ENCODE results near the gene C1orf159. TPM values are rescaled to one million over a fixed set of nuclear protein-coding genes. Genes with fewer than 3 reads are reported as not detected.
"Not testable (repeated sequence)": the region's sequence is repeated elsewhere in the genome, so short reads cannot be mapped to it uniquely, and the experiment has no call there.

Gene C1orf159
- total RNA-seq, 2 donors from 2014 or later, result 23.1 to 29.5 TPM

- peaks cover 30% of the 10 kb centered on the region for H3K36me3 Mint-ChIP-seq (ENCODE audit: low read depth)
- Histone ChIP-seq H3K27ac (ENCODE audit: low read depth, low read length) (no peak overlapping the region), H3K9ac (ENCODE audit: extremely low read depth, low read length, poor library complexity, severe bottlenecking) (no peak overlapping the region), H3K36me3 (ENCODE audit: control insufficient read depth, insufficient read depth, low read length) (no peaks in the 10 kb centered on the region), H3K4me3 (ENCODE audit: low read length) (no peak overlapping the region), H3K27me3 (ENCODE audit: control insufficient read depth, insufficient read depth, low read length, poor library complexity, severe bottlenecking) (no peaks in the 10 kb centered on the region), H3K9me3 (ENCODE audit: control insufficient read depth, low read length) (peaks cover 39% of the 10 kb centered on the region), H3K4me1 (ENCODE audit: control insufficient read depth, insufficient read depth, low read length) (no peaks in the 10 kb centered on the region)
- no peaks in the 10 kb centered on the region for H3K4me1 Mint-ChIP-seq
- no peak for TF ChIP-seq CTCF (conservative IDR thresholded peaks at IDR 0.05)
- 94 to 97% methylated on average over 7 to 18 of the region's 18 CpGs for WGBS, 2 experiments (ENCODE audit: insufficient coverage in 1 of 2, insufficient read length in 1 of 2)
- H3K4me3 Mint-ChIP-seq, result no peak overlapping the region
- H3K27me3 Mint-ChIP-seq (ENCODE audit: insufficient read depth), result peaks cover 14% of the 10 kb centered on the region
- H3K27ac Mint-ChIP-seq, result no peak overlapping the region
- H3K9me3 Mint-ChIP-seq, result peaks cover 48% of the 10 kb centered on the region
- no peak for DNase-seq
These were observed 17.0 kb downstream of the C1orf159 start for GRCh38 chr1:1098681-1099421.

GRCh38 chr1:1096136-1096535, 19.8 kb downstream of the C1orf159 start:
- H3K36me3 Mint-ChIP-seq (ENCODE audit: low read depth), result peaks cover 14% of the 10 kb centered on the region
- WGBS, 2 experiments (ENCODE audit: insufficient coverage in 1 of 2, insufficient read length in 1 of 2), result 96 to 100% methylated on average over 2 to 5 of the region's 5 CpGs
- peaks cover 35% of the 10 kb centered on the region for H3K9me3 ChIP-seq (ENCODE audit: control insufficient read depth, low read length)
- not testable (repeated sequence) for DNase-seq; H3K36me3 ChIP-seq (ENCODE audit: control insufficient read depth, insufficient read depth, low read length); H3K4me3 ChIP-seq (ENCODE audit: low read length); H3K27ac ChIP-seq (ENCODE audit: low read depth, low read length); H3K27me3 ChIP-seq (ENCODE audit: control insufficient read depth, insufficient read depth, low read length, poor library complexity, severe bottlenecking); H3K9ac ChIP-seq (ENCODE audit: extremely low read depth, low read length, poor library complexity, severe bottlenecking); H3K4me1 Mint-ChIP-seq; H3K4me1 ChIP-seq (ENCODE audit: control insufficient read depth, insufficient read depth, low read length); H3K4me3 Mint-ChIP-seq; H3K27ac Mint-ChIP-seq
- peaks cover 11% of the 10 kb centered on the region for H3K27me3 Mint-ChIP-seq (ENCODE audit: insufficient read depth)
- H3K9me3 Mint-ChIP-seq, result peaks cover 37% of the 10 kb centered on the region

- Histone ChIP-seq H3K36me3 (ENCODE audit: control insufficient read depth, insufficient read depth, low read length) (no peaks in the 10 kb centered on the region), H3K27ac (ENCODE audit: low read depth, low read length) (no peak overlapping the region), H3K9ac (ENCODE audit: extremely low read depth, low read length, poor library complexity, severe bottlenecking) (no peak overlapping the region), H3K4me3 (ENCODE audit: low read length) (no peak overlapping the region), H3K27me3 (ENCODE audit: control insufficient read depth, insufficient read depth, low read length, poor library complexity, severe bottlenecking) (no peaks in the 10 kb centered on the region), H3K9me3 (ENCODE audit: control insufficient read depth, low read length) (peaks cover 24% of the 10 kb centered on the region), H3K4me1 (ENCODE audit: control insufficient read depth, insufficient read depth, low read length) (no peaks in the 10 kb centered on the region)
- TF ChIP-seq CTCF (conservative IDR thresholded peaks at IDR 0.05), result no peak
- Mint-ChIP-seq H3K27me3 (ENCODE audit: insufficient read depth) (peaks cover 11% of the 10 kb centered on the region), H3K36me3 (ENCODE audit: low read depth) (peaks cover 8% of the 10 kb centered on the region), H3K27ac (no peak overlapping the region), H3K9me3 (peaks cover 29% of the 10 kb centered on the region), H3K4me1 (no peaks in the 10 kb centered on the region), H3K4me3 (no peak overlapping the region)
- no peak for DNase-seq
- 92 to 96% methylated on average over 5 to 6 of the region's 7 CpGs for WGBS, 2 experiments (ENCODE audit: insufficient coverage in 1 of 2, insufficient read length in 1 of 2)
These were observed 20.9 kb downstream of the C1orf159 start for GRCh38 chr1:1094981-1095380.

- Mint-ChIP-seq H3K36me3 (ENCODE audit: low read depth) (peaks cover 8% of the 10 kb centered on the region), H3K4me3 (no peak overlapping the region), H3K27ac (no peak overlapping the region), H3K9me3 (peaks cover 21% of the 10 kb centered on the region), H3K27me3 (ENCODE audit: insufficient read depth) (peaks cover 3% of the 10 kb centered on the region), H3K4me1 (no peaks in the 10 kb centered on the region)
- Histone ChIP-seq H3K27ac (ENCODE audit: low read depth, low read length) (no peak overlapping the region), H3K9me3 (ENCODE audit: control insufficient read depth, low read length) (peaks cover 10% of the 10 kb centered on the region), H3K4me3 (ENCODE audit: low read length) (no peak overlapping the region), H3K36me3 (ENCODE audit: control insufficient read depth, insufficient read depth, low read length) (no peaks in the 10 kb centered on the region), H3K9ac (ENCODE audit: extremely low read depth, low read length, poor library complexity, severe bottlenecking) (no peak overlapping the region), H3K27me3 (ENCODE audit: control insufficient read depth, insufficient read depth, low read length, poor library complexity, severe bottlenecking) (no peaks in the 10 kb centered on the region), H3K4me1 (ENCODE audit: control insufficient read depth, insufficient read depth, low read length) (no peaks in the 10 kb centered on the region)
- no peak for DNase-seq
- WGBS, 2 experiments (ENCODE audit: insufficient coverage in 1 of 2, insufficient read length in 1 of 2), result 90 to 96% methylated on average over 10 of the region's 10 CpGs
- TF ChIP-seq CTCF (conservative IDR thresholded peaks at IDR 0.05), result no peak
These were observed 22.3 kb downstream of the C1orf159 start for GRCh38 chr1:1093610-1093943.
